Mesenteric fat pad (tissue), 1 donor: ENCODE results near the gene C11orf52. TPM values are rescaled to one million over a fixed set of nuclear protein-coding genes. Genes with fewer than 3 reads are reported as not detected.

ENCODE experiments used
- DNase-seq: peaks from one replicate; pipeline ENCODE4 v3.0.0-alpha.2; 2020; ENCODE audit warnings: low spot score
- total RNA-seq: library from RNA; stranded (reverse); fragmentation: NEBNext Ultra II Directional; extraction: Animal tissue kit (Norgen Biotek cat#: 25700); gene quantifications from one replicate; pipeline ENCODE4 v1.2.1, GENCODE V29; 2021
- donor health status: DM: yes; HTN: yes; CAD: no.

Gene C11orf52
- total RNA-seq, 1 donor from 2014 or later = 3.1 TPM

DNA sequence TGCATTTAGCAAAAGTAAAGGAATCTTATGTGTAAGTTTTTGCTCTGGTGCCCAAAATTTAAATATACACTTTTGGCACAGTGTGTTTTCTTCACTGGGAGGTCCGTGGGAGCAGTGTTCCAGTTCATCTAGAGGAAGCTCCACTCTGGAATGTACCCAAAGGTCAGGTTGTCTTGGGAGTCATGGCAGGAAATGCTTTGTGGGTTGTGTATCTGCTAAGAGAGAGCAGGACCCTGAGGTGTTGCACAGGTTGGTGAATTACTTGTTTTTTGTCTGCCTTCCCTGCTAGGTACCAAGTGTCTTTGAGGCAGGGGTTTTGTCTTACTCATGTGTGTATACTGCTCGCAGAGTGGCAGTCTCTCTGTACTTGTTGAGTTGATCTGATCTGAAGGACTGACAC, 55.7 kb downstream of the C11orf52 start:
- no peak for DNase-seq

- DNase-seq = no peak
Observed at GRCh38 chr11:111975076-111975806, 56.5 kb downstream of the C11orf52 start.

GRCh38 chr11:111976119-111976766, 57.5 kb downstream of the C11orf52 start:
- DNase-seq = no peak

Other genes with a start within 250 kb of the C11orf52 start
- 239 TPM for gene PPP2R1B, start 152.5 kb upstream of the C11orf52 start, total RNA-seq
- gene ALG9, start 47.3 kb upstream of the C11orf52 start, total RNA-seq = 161 TPM
- 2.1 TPM for gene FDXACB1, start 39.7 kb upstream of the C11orf52 start, total RNA-seq
- gene CFAP68, start 39.4 kb upstream of the C11orf52 start, total RNA-seq = 11.9 TPM
- gene CRYAB, start 7.1 kb upstream of the C11orf52 start, total RNA-seq = 2,279 TPM
- gene HSPB2, start 6.2 kb upstream of the C11orf52 start, total RNA-seq = 17.1 TPM
- 48.8 TPM for gene DIXDC1, start 18.4 kb downstream of the C11orf52 start, total RNA-seq
- 77.7 TPM for gene DLAT, start 106.5 kb downstream of the C11orf52 start, total RNA-seq
- gene PIH1D2, start 155.1 kb downstream of the C11orf52 start, total RNA-seq = 1.5 TPM
- gene NKAPD1, start 155.4 kb downstream of the C11orf52 start, total RNA-seq = 13.6 TPM
- gene TIMM8B, start 167.8 kb downstream of the C11orf52 start, total RNA-seq = 57.2 TPM
- gene SDHD, start 168.0 kb downstream of the C11orf52 start, total RNA-seq = 86.4 TPM
- gene IL18, start 245.2 kb downstream of the C11orf52 start, total RNA-seq = 14.7 TPM
- not detected for gene TEX12, start 248.5 kb downstream of the C11orf52 start, total RNA-seq